Motor neuron (in vitro differentiated cells): ENCODE results near the gene LOXL1. TPM values are rescaled to one million over a fixed set of nuclear protein-coding genes. Genes with fewer than 3 reads are reported as not detected.

Experiments
- ATAC-seq, 8 experiments: fragments of 200-7000 bp; cut with Tn5 transposase; replicated peaks in 6 of 8; 2 replicates each; pipeline ENCODE4 v1.8.0; 2021; ENCODE audit warnings: mild to moderate bottlenecking in 8 of 8, moderate library complexity in 8 of 8
- H3K27ac ChIP-seq, 2 donors: fragments of 250-450 bp; sonication (Bioruptor Pico); 2 replicates each; pipeline ENCODE4 v1.9.0; 2021; ENCODE audit warnings: antibody characterized with exemption in 2 of 2, mild to moderate bottlenecking in 2 of 2, moderate library complexity in 1 of 2
- H3K4me1 ChIP-seq, 2 donors: fragments of 250-450 bp; sonication (Bioruptor Pico); replicated peaks in 1 of 2; 2 replicates each; pipeline ENCODE4 v1.6.1; 2021; ENCODE audit warnings: antibody characterized with exemption in 2 of 2, mild to moderate bottlenecking in 2 of 2, moderate library complexity in 1 of 2
- H3K4me3 ChIP-seq, 5 donors: fragments of 250-450 bp; sonication (Bioruptor Pico); 2 replicates each; pipeline ENCODE4 v1.9.0; 2021; ENCODE audit warnings: antibody characterized with exemption in 5 of 5, mild to moderate bottlenecking in 5 of 5, moderate library complexity in 4 of 5
- WGBS, 10 experiments: fragments of 450-650 bp; shearing (Covaris generic); methylation state at CpG; one replicate each; pipeline ENCODE4 v1.0.0; 2022; 5-methylcytosine and 5-hydroxymethylcytosine counted together
- in situ Hi-C, 9 experiments: fragments of 400-800 bp; cut with MboI; loops; one replicate each; pipeline ENCODE4 v1.15.0; 2021; ENCODE audit warnings: low sequenced_read_pairs in 9 of 9, low pct_unique_long_range_greater_than_20kb in 2 of 9; ENCODE audit not compliant: unreplicated experiment in 9 of 9
- total RNA-seq, 8 experiments: library from RNA; unstranded; fragments of 300-600 nt; gene quantifications; 2 replicates each; pipeline versions ENCODE4 v1.2.3 to v1.2.4, GENCODE V29; 2022

Gene LOXL1
- total RNA-seq, 8 experiments from 2014 or later, result 4.9 to 35.4 (median 15.0) TPM

- Histone ChIP-seq H3K4me1 (peaks cover 26% of the 10 kb centered on the region in 2 donors), H3K27ac (peak within 1 kb of the TSS; percentile 21 to 69), H3K4me3 (peak within 1 kb of the TSS; percentile 60 to 96 (median 91))
- peak; percentile 56 to 88 (median 84) for ATAC-seq
- 0 to 10% (median 0%) methylated on average over 1 to 8 of the region's 72 CpGs; no CpG with 5 or more reads in 6 of the 10 experiments for WGBS, 10 experiments
- in situ Hi-C loops, result no loop called here
Measured at GRCh38 chr15:73991726-73992593, 65.7 kb downstream of the LOXL1 start, which contains the start of gene STOML1. STOML1 (minus strand) TSS chr15:73992295; CDS start chr15:73992223, 72 bp downstream.

- WGBS, 10 experiments, result 82 to 100% (median 87%) methylated on average over 2 to 4 of the region's 5 CpGs; no CpG with 5 or more reads in 6 of the 10 experiments
- H3K27ac ChIP-seq, result no peak overlapping the region
- peak overlapping the region in 4 of 5 donors; percentile 82 to 96 (median 92) for H3K4me3 ChIP-seq
- no peak for ATAC-seq
- in situ Hi-C loops, result no loop called here
- peaks cover 26% of the 10 kb centered on the region in 2 donors for H3K4me1 ChIP-seq
Measured at GRCh38 chr15:73992594-73992898, 66.3 kb downstream of the LOXL1 start.

GRCh38 chr15:73993211-73993994 is 67.1 kb downstream of the LOXL1 start:
- Histone ChIP-seq H3K4me1 (peaks cover 26% of the 10 kb centered on the region in 2 donors), H3K4me3 (peak overlapping the region; percentile 45 to 91 (median 80)), H3K27ac (no peak overlapping the region)
- in situ Hi-C loops, result no loop called here
- WGBS, 10 experiments, result 40 to 100% (median 90%) methylated on average over 1 to 3 of the region's 10 CpGs; no CpG with 5 or more reads in 3 of the 10 experiments
- no peak for ATAC-seq

- in situ Hi-C loops, result no loop called here
- Histone ChIP-seq H3K4me3 (peak within 1 kb of the TSS; percentile 45 to 91 (median 80)), H3K4me1 (peaks cover 26% of the 10 kb centered on the region in 2 donors), H3K27ac (peak within 1 kb of the TSS; percentile 49 to 57)
- 0 to 3% (median 0%) methylated on average over 1 to 8 of the region's 27 CpGs; no CpG with 5 or more reads in 4 of the 10 experiments for WGBS, 10 experiments
- peak; percentile 76 to 89 (median 87) for ATAC-seq
Measured at GRCh38 chr15:73994413-73994883, 68.2 kb downstream of the LOXL1 start, which contains the start of gene PML. PML (plus strand) TSS chr15:73994716; CDS start chr15:73994813, 97 bp downstream.

GRCh38 chr15:73994912-73995622 is 68.8 kb downstream of the LOXL1 start:
- peak overlapping the region in 1 of 2 donors; percentile 49 for H3K27ac ChIP-seq
- peak; percentile 3 to 18 (median 10) for ATAC-seq
- H3K4me3 ChIP-seq, result peak overlapping the region; percentile 45 to 91 (median 80)
- in situ Hi-C loops, result no loop called here
- 0 to 33% (median 0%) methylated on average over 1 to 11 of the region's 18 CpGs; no CpG with 5 or more reads in 1 of the 10 experiments for WGBS, 10 experiments
- peaks cover 26% of the 10 kb centered on the region in 2 donors for H3K4me1 ChIP-seq

GRCh38 chr15:73996267-73996666 is 70.0 kb downstream of the LOXL1 start:
- ATAC-seq, result no peak
- in situ Hi-C loops, result no loop called here
- Histone ChIP-seq H3K4me1 (peaks cover 19 to 20% of the 10 kb centered on the region in 2 donors), H3K4me3 (no peak overlapping the region), H3K27ac (no peak overlapping the region)
- WGBS, 10 experiments, result 0 to 100% (median 49%) methylated on average over 1 to 2 of the region's 2 CpGs; no CpG with 5 or more reads in 2 of the 10 experiments

GRCh38 chr15:73996939-73997338 is 70.7 kb downstream of the LOXL1 start:
- H3K4me1 ChIP-seq, result peaks cover 19% of the 10 kb centered on the region in 2 donors
- no peak overlapping the region for H3K4me3 ChIP-seq
- H3K27ac ChIP-seq, result no peak overlapping the region
- in situ Hi-C loops, result no loop called here
- 0 to 83% (median 66%) methylated on average over 1 to 5 of the region's 5 CpGs; no CpG with 5 or more reads in 1 of the 10 experiments for WGBS, 10 experiments
- peak in 3 of 8 experiments; percentile 6 to 21 (median 21) for ATAC-seq

- 92 to 100% (median 100%) methylated on average over 2 to 3 of the region's 27 CpGs; no CpG with 5 or more reads in 5 of the 10 experiments for WGBS, 10 experiments
- Histone ChIP-seq H3K4me1 (peaks cover 16% of the 10 kb centered on the region in 2 donors), H3K4me3 (no peak overlapping the region), H3K27ac (no peak overlapping the region)
- no peak for ATAC-seq
- in situ Hi-C loops, result no loop called here
Measured at GRCh38 chr15:73997986-73998385, 71.7 kb downstream of the LOXL1 start.

Other genes starting within 250 kb of the LOXL1 start
- gene CD276, start 242.1 kb upstream of the LOXL1 start, total RNA-seq, result 100 to 1,000 TPM in 1 of 8 experiments, 10 to 100 TPM in 7; 28.0 to 105 (median 47.3) TPM
- 10 to 100 TPM in 5 of 8 experiments, 1 to 10 TPM in 1, under 1 TPM in 2; 0.49 to 46.6 (median 26.5) TPM for gene INSYN1, start 173.1 kb upstream of the LOXL1 start, total RNA-seq
- gene TBC1D21, start 52.9 kb upstream of the LOXL1 start, total RNA-seq, result not detected
- gene STOML1, start 65.8 kb downstream of the LOXL1 start, total RNA-seq, result 10 to 100 TPM in 6 of 8 experiments, 1 to 10 TPM in 2; 7.7 to 31.4 (median 18.2) TPM
- 10 to 100 TPM in 5 of 8 experiments, 1 to 10 TPM in 3; 7.2 to 37.8 (median 12.6) TPM for gene PML, start 68.3 kb downstream of the LOXL1 start, total RNA-seq
- 1 to 10 TPM in 2 of 8 experiments, under 1 TPM in 6; 0.14 to 5.1 (median 0.42) TPM for gene GOLGA6A, start 156.1 kb downstream of the LOXL1 start, total RNA-seq
- gene ISLR2, start 204.1 kb downstream of the LOXL1 start, total RNA-seq, result 100 to 1,000 TPM in 2 of 8 experiments, 10 to 100 TPM in 3, 1 to 10 TPM in 1, under 1 TPM in 2; 0.22 to 130 (median 37.9) TPM
- gene ISLR, start 247.2 kb downstream of the LOXL1 start, total RNA-seq, result 100 to 1,000 TPM in 1 of 8 experiments, 1 to 10 TPM in 5, under 1 TPM in 2; 0.54 to 278 (median 1.5) TPM